Trophoblast cell (in vitro differentiated cells and primary cell): ENCODE measurements around the gene BANK1.

Experiments
- DNase-seq, 2 donors: peaks; one replicate each; pipeline ENCODE4 v3.0.0-alpha.2; 2016
- H2AFZ ChIP-seq: 2 replicates; pipeline ENCODE4 v1.6.1; 2013; ENCODE audit warnings: low read length, moderate library complexity, mild to moderate bottlenecking; ENCODE audit not compliant: insufficient read depth, poor library complexity
- H2AK5ac ChIP-seq: 2 replicates; pipeline ENCODE4 v1.6.1; 2013; ENCODE audit warnings: mild to moderate bottlenecking, low read length
- H2BK120ac ChIP-seq: 2 replicates; pipeline ENCODE4 v1.6.1; 2013; ENCODE audit warnings: low read length, mild to moderate bottlenecking, moderate library complexity; ENCODE audit not compliant: insufficient read depth, poor library complexity
- H2BK12ac ChIP-seq: 2 replicates; pipeline ENCODE4 v1.6.1; 2013; ENCODE audit warnings: mild to moderate bottlenecking, low read length, moderate library complexity
- H2BK5ac ChIP-seq: 2 replicates; pipeline ENCODE4 v1.6.1; 2013; ENCODE audit warnings: low read length, low read depth, moderate library complexity, mild to moderate bottlenecking; ENCODE audit not compliant: poor library complexity
- H3K14ac ChIP-seq: 2 replicates; pipeline ENCODE4 v1.6.1; 2013; ENCODE audit warnings: mild to moderate bottlenecking, low read length
- H3K18ac ChIP-seq: 2 replicates; pipeline ENCODE4 v1.6.1; 2013; ENCODE audit warnings: mild to moderate bottlenecking, low read length
- H3K23ac ChIP-seq: 2 replicates; pipeline ENCODE4 v1.6.1; 2013; ENCODE audit warnings: low read length
- H3K27ac ChIP-seq: 2 replicates; pipeline ENCODE4 v1.5.1; 2013; ENCODE audit warnings: low read depth, mild to moderate bottlenecking, inconsistent platforms, low read length, moderate library complexity
- H3K27me3 ChIP-seq: 2 replicates; pipeline ENCODE4 v1.6.1; 2013; ENCODE audit warnings: inconsistent platforms, mild to moderate bottlenecking, low read length, moderate library complexity; ENCODE audit not compliant: insufficient read depth
- H3K36me3 ChIP-seq, 2 experiments: 1 replicate in 1 of 2; 2 replicates in 1 of 2; pipeline ENCODE4 v1.6.1; 2013; ENCODE audit warnings: low read length in 2 of 2, mild to moderate bottlenecking in 2 of 2, moderate library complexity in 1 of 2; ENCODE audit not compliant: insufficient read depth in 2 of 2, control insufficient read depth in 1 of 2
- H3K4ac ChIP-seq: 2 replicates; pipeline ENCODE4 v1.6.1; 2013; ENCODE audit warnings: low read depth, mild to moderate bottlenecking, low read length, moderate library complexity
- H3K4me1 ChIP-seq, 2 experiments: 1 replicate in 1 of 2; 2 replicates in 1 of 2; pipeline ENCODE4 v1.6.1; 2013; ENCODE audit warnings: low read length in 2 of 2, mild to moderate bottlenecking in 2 of 2, moderate library complexity in 1 of 2; ENCODE audit not compliant: insufficient read depth in 2 of 2, control insufficient read depth in 1 of 2
- H3K4me2 ChIP-seq: 2 replicates; pipeline ENCODE4 v1.6.1; 2013; ENCODE audit warnings: inconsistent platforms, mild to moderate bottlenecking, low read length, moderate library complexity
- H3K4me3 ChIP-seq: 2 replicates; pipeline ENCODE4 v1.5.1; 2013; ENCODE audit warnings: mild to moderate bottlenecking, low read depth, low read length, inconsistent platforms
- H3K79me1 ChIP-seq: one replicate; pipeline ENCODE4 v1.6.1; 2013; ENCODE audit warnings: low read length
- H3K79me2 ChIP-seq: 2 replicates; pipeline ENCODE4 v1.6.1; 2013; ENCODE audit warnings: low read length, mild to moderate bottlenecking; ENCODE audit not compliant: control insufficient read depth, insufficient read depth, poor library complexity
- H3K9ac ChIP-seq: 2 replicates; pipeline ENCODE4 v1.6.1; 2013; ENCODE audit warnings: mild to moderate bottlenecking, low read length
- H3K9me3 ChIP-seq: 2 replicates; pipeline ENCODE4 v1.6.1; 2013; ENCODE audit warnings: low read depth, mild to moderate bottlenecking, control low read depth, inconsistent platforms, low read length; ENCODE audit not compliant: insufficient read depth
- H4K12ac ChIP-seq: 2 replicates; pipeline ENCODE4 v1.6.1; 2013; ENCODE audit warnings: low read depth, mild to moderate bottlenecking, low read length, moderate library complexity
- H4K8ac ChIP-seq: 2 replicates; pipeline ENCODE4 v1.6.1; 2013; ENCODE audit warnings: low read depth, mild to moderate bottlenecking, low read length, moderate library complexity
- H4K91ac ChIP-seq: one replicate; pipeline ENCODE4 v1.6.1; 2013; ENCODE audit warnings: low read depth, mild to moderate bottlenecking, low read length, moderate library complexity

The BANK1 gene

GRCh38 chr4:102120846-102121245 is 330.3 kb downstream of the BANK1 start:
- Histone ChIP-seq H3K27ac (no peak overlapping the region), H3K18ac (no peak overlapping the region), H3K14ac (no peak overlapping the region), H2BK120ac (no peak overlapping the region), H3K79me2 (no peaks in the 10 kb centered on the region), H3K4me2 (no peak overlapping the region), H2AK5ac (no peak overlapping the region), H4K12ac (no peak overlapping the region), H3K27me3 (no peaks in the 10 kb centered on the region), H3K4ac (no peak overlapping the region), H3K4me1 (no peaks in the 10 kb centered on the region), H3K9ac (no peak overlapping the region), H2BK5ac (no peak overlapping the region), H2BK12ac (no peak overlapping the region), H3K36me3 (no peaks in the 10 kb centered on the region), H2AFZ (no peak overlapping the region), H3K9me3 (no peaks in the 10 kb centered on the region), H4K91ac (no peak overlapping the region), H4K8ac (no peak overlapping the region), H3K79me1 (no peaks in the 10 kb centered on the region), H3K4me3 (no peak overlapping the region), H3K23ac (no peak overlapping the region)
- DNase-seq, result no peak
